HepG2 (cell line): Measurements from ENCODE around the gene NDST1. TPM values are rescaled to one million over a fixed set of nuclear protein-coding genes. Genes with fewer than 3 reads are reported as not detected.

Experiments
- CBX2 ChIP-seq, 2 experiments: fragments of 200-600 bp in 1 of 2; sonication (generic); formaldehyde crosslinking in 1 of 2; IDR thresholded peaks; 2 replicates each; pipeline versions ENCODE4 v1.7.0 to v1.8.1; 2018 to 2022; ENCODE audit warnings: low read depth in 2 of 2, low read length in 1 of 2, mild to moderate bottlenecking in 1 of 2, missing genetic modification reagents in 1 of 2
- DNMT1 ChIP-seq: sonication (generic); formaldehyde crosslinking; IDR thresholded peaks from 2 replicates; pipeline ENCODE4 v1.5.1; 2020; ENCODE audit warnings: mild to moderate bottlenecking, missing genetic modification reagents
- ETV5 ChIP-seq: IDR thresholded peaks from 2 replicates; pipeline ENCODE4 v1.6.1; 2018; ENCODE audit warnings: missing biosample characterization, missing genetic modification reagents, inconsistent platforms, borderline replicate concordance
- GATAD1 ChIP-seq: IDR thresholded peaks from 2 replicates; pipeline ENCODE4 v1.6.1; 2016; ENCODE audit warnings: missing genetic modification reagents, missing compliant biosample characterization
- MXD4 ChIP-seq: IDR thresholded peaks from 2 replicates; pipeline ENCODE4 v1.6.1; 2016; ENCODE audit warnings: mild to moderate bottlenecking, missing biosample characterization, missing genetic modification reagents
- SMAD3 ChIP-seq: sonication (generic); formaldehyde crosslinking; IDR thresholded peaks from 2 replicates; pipeline ENCODE4 v1.4.0; 2020; ENCODE audit warnings: missing genetic modification reagents
- YEATS2 ChIP-seq: sonication (generic); formaldehyde crosslinking; IDR thresholded peaks from 2 replicates; pipeline ENCODE4 v1.4.0; 2020; ENCODE audit warnings: missing genetic modification reagents, borderline replicate concordance
- ZBTB25 ChIP-seq: IDR thresholded peaks from 2 replicates; pipeline ENCODE4 v1.6.1; 2018; ENCODE audit warnings: missing genetic modification reagents
- ZBTB49 ChIP-seq: sonication (generic); formaldehyde crosslinking; IDR thresholded peaks from 2 replicates; pipeline ENCODE4 v1.4.0; 2020; ENCODE audit warnings: missing genetic modification reagents, borderline replicate concordance
- ZFAT ChIP-seq: sonication (generic); formaldehyde crosslinking; conservative IDR thresholded peaks from 2 replicates; pipeline ENCODE4 v1.8.1; 2023; ENCODE audit warnings: missing genetic modification reagents, inconsistent platforms
- ZNF232 ChIP-seq: sonication (generic); formaldehyde crosslinking; IDR thresholded peaks from 2 replicates; pipeline ENCODE4 v1.4.0; 2020; ENCODE audit warnings: missing genetic modification reagents, borderline replicate concordance
- ZNF512 ChIP-seq: sonication (generic); formaldehyde crosslinking; IDR thresholded peaks from 2 replicates; pipeline ENCODE4 v1.4.0; 2020; ENCODE audit warnings: mild to moderate bottlenecking, missing genetic modification reagents
- ZNF547 ChIP-seq: sonication (generic); formaldehyde crosslinking; IDR thresholded peaks from 2 replicates; pipeline ENCODE4 v1.5.1; 2020; ENCODE audit warnings: mild to moderate bottlenecking, missing genetic modification reagents
- ZSCAN29 ChIP-seq: sonication (generic); formaldehyde crosslinking; conservative IDR thresholded peaks from 2 replicates; pipeline ENCODE4 v1.4.0; 2020; ENCODE audit warnings: mild to moderate bottlenecking, missing genetic modification reagents
- polyA plus RNA-seq, 8 experiments: library from polyadenylated mRNA; depleted of rRNA in 3 of 8; stranded (reverse) in 7 of 8; unstranded in 1 of 8; fragments of >200 nt; fragmentation: Illumina TruSeq in 4 of 8; extraction: Trizol in 4 of 8; gene quantifications; 2 replicates each; pipeline versions ENCODE4 v1.2.1 to v1.2.3, GENCODE V29; 2011 to 2016; ENCODE audit warnings: low read depth in 4 of 8, missing spikeins in 1 of 8, mixed read lengths in 1 of 8; ENCODE audit not compliant: insufficient read depth in 1 of 8
- total RNA-seq, 5 experiments: library from RNA; depleted of rRNA; stranded (reverse); fragments of >200 nt; fragmentation: Illumina TruSeq; extraction: Trizol; gene quantifications; 2 replicates each; pipeline ENCODE4 v1.2.3, GENCODE V29; 2016; ENCODE audit warnings: low read depth in 1 of 5
- TF ChIP-seq, protein P1 (sequence below): conservative IDR thresholded peaks from 2 replicates; pipeline ENCODE4 v1.6.1; 2018; ENCODE audit warnings: missing genetic modification reagents
- TF ChIP-seq, protein P2 (sequence below): sonication (generic); formaldehyde crosslinking; IDR thresholded peaks from 2 replicates; pipeline ENCODE4 v1.4.0; 2020; ENCODE audit warnings: mild to moderate bottlenecking, missing genetic modification reagents, borderline replicate concordance

NDST1 gene
- total and polyA plus RNA-seq, 2 of the 13 experiments (the other 11 are each of a cell fraction or from before 2014, with no cell fraction given), result 23.8 to 26.2 TPM

DNA sequence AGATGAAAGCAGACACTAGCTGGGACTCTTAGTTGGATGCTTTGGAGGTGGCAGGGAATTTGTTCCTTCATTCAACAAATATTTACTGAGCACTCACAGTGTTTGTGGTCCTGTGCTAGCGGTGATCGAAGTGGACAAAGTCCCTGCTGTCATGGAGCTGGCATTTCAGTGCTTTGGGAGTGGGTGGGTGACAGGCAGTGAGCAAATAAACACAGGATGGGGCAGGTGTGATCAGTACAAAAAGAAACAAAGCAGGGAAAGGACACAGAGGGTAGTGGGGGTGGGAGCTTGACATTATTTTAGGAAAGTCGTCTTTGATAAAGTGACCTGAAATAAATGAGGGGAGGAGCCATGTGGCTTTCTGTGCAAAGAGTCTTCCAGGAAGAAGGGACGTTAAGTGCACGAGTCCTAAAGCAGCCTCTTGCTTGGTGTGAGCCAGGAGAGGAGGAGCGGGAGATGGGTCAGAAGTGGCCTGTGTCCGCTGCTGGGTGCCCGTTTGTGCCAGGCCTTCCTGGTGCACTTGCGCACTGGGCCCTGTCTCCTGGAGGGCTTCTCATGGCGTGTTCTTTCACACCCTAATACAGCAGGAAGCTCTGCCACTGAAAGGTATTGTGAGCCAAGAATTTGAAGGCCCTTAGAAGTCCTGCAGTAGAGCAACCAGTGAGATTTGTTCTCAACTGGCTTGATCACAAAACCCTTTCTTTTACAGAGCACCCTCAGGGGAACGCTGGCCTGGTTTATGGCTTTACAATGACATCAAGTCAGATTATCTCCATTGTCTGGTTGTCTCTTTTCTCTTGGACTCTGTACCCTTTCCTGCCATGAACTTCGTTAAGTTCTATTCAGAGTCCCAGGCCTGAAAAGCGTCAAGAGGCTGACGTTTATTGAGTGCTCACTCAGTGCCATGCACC lies 14.8 kb downstream of the NDST1 start (continued):
- peak; percentile 83 for TF ChIP-seq SMAD3 (CRISPR knock-in tag)
- TF ChIP-seq MXD4 (CRISPR knock-in tag), result 0 out of 2 replicates have a peak, but pooled peaks have one; percentile 50
- TF ChIP-seq CBX2 (IDR thresholded peaks at IDR 0.05; ENCODE audit: low read depth, low read length), result no peak
- no peak for TF ChIP-seq CBX2 (CRISPR knock-in tag; IDR thresholded peaks at IDR 0.05; ENCODE audit: low read depth)
- 0 out of 2 replicates have a peak, but pooled peaks have one; percentile 22 for TF ChIP-seq ZNF547 (CRISPR knock-in tag)
- peak; percentile 89; the same call in 1 of the 2 replicates for TF ChIP-seq ZNF232 (CRISPR knock-in tag)
- TF ChIP-seq ETV5 (CRISPR knock-in tag), result peak; percentile 93
- TF ChIP-seq ZBTB25 (CRISPR knock-in tag), result peak; percentile 74
- TF ChIP-seq, protein P1, sequence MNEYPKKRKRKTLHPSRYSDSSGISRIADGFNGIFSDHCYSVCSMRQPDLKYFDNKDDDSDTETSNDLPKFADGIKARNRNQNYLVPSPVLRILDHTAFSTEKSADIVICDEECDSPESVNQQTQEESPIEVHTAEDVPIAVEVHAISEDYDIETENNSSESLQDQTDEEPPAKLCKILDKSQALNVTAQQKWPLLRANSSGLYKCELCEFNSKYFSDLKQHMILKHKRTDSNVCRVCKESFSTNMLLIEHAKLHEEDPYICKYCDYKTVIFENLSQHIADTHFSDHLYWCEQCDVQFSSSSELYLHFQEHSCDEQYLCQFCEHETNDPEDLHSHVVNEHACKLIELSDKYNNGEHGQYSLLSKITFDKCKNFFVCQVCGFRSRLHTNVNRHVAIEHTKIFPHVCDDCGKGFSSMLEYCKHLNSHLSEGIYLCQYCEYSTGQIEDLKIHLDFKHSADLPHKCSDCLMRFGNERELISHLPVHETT (CRISPR knock-in tag), result no peak
- TF ChIP-seq YEATS2 (CRISPR knock-in tag), result peak; percentile 80; the same call in 1 of the 2 replicates
- peak; percentile 53; the same call in 1 of the 2 replicates for TF ChIP-seq ZSCAN29 (CRISPR knock-in tag)
- no peak for TF ChIP-seq ZFAT
- TF ChIP-seq, protein P2, sequence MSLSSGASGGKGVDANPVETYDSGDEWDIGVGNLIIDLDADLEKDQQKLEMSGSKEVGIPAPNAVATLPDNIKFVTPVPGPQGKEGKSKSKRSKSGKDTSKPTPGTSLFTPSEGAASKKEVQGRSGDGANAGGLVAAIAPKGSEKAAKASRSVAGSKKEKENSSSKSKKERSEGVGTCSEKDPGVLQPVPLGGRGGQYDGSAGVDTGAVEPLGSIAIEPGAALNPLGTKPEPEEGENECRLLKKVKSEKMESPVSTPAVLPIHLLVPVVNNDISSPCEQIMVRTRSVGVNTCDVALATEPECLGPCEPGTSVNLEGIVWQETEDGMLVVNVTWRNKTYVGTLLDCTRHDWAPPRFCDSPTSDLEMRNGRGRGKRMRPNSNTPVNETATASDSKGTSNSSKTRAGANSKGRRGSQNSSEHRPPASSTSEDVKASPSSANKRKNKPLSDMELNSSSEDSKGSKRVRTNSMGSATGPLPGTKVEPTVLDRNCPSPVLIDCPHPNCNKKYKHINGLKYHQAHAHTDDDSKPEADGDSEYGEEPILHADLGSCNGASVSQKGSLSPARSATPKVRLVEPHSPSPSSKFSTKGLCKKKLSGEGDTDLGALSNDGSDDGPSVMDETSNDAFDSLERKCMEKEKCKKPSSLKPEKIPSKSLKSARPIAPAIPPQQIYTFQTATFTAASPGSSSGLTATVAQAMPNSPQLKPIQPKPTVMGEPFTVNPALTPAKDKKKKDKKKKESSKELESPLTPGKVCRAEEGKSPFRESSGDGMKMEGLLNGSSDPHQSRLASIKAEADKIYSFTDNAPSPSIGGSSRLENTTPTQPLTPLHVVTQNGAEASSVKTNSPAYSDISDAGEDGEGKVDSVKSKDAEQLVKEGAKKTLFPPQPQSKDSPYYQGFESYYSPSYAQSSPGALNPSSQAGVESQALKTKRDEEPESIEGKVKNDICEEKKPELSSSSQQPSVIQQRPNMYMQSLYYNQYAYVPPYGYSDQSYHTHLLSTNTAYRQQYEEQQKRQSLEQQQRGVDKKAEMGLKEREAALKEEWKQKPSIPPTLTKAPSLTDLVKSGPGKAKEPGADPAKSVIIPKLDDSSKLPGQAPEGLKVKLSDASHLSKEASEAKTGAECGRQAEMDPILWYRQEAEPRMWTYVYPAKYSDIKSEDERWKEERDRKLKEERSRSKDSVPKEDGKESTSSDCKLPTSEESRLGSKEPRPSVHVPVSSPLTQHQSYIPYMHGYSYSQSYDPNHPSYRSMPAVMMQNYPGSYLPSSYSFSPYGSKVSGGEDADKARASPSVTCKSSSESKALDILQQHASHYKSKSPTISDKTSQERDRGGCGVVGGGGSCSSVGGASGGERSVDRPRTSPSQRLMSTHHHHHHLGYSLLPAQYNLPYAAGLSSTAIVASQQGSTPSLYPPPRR (CRISPR knock-in tag), result peak; percentile 98
- no peak for TF ChIP-seq ZNF512
- TF ChIP-seq DNMT1 (CRISPR knock-in tag), result no peak
- TF ChIP-seq GATAD1 (CRISPR knock-in tag), result peak; percentile 65; the same call in 1 of the 2 replicates
- TF ChIP-seq ZBTB49 (CRISPR knock-in tag), result no peak
